ENCODE data around the gene FGF3.

DNA sequence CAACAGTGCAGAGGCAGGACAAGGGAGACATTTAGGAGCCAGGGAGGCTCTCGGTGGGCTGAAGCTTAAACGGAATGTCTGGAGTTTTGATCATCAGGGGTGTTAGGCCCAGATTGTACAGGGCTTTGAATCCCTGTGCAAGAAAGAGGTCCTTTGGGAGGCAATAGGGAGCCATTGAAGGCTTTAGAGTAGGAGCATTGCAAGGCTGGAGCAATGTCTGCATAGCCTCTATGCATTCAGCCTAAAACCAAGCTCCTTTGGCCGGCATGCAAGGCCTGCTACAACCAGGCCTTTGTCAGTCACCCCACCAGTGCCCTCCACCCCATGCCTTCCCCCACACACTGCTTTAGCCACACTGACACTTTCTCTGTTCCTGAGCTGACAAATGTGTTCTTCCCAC, 47.4 kb upstream of the FGF3 start:
- TF ChIP-seq, protein P1, sequence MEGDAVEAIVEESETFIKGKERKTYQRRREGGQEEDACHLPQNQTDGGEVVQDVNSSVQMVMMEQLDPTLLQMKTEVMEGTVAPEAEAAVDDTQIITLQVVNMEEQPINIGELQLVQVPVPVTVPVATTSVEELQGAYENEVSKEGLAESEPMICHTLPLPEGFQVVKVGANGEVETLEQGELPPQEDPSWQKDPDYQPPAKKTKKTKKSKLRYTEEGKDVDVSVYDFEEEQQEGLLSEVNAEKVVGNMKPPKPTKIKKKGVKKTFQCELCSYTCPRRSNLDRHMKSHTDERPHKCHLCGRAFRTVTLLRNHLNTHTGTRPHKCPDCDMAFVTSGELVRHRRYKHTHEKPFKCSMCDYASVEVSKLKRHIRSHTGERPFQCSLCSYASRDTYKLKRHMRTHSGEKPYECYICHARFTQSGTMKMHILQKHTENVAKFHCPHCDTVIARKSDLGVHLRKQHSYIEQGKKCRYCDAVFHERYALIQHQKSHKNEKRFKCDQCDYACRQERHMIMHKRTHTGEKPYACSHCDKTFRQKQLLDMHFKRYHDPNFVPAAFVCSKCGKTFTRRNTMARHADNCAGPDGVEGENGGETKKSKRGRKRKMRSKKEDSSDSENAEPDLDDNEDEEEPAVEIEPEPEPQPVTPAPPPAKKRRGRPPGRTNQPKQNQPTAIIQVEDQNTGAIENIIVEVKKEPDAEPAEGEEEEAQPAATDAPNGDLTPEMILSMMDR (IDR thresholded peaks at IDR 0.05; ENCODE audit: borderline replicate concordance, extremely low read depth, low read length, poor library complexity, severe bottlenecking), result no peak
- no peak for TF ChIP-seq EZH2 (IDR thresholded peaks at IDR 0.05; ENCODE audit: borderline replicate concordance, low read depth, low read length, severe bottlenecking)
